RWPE2 (cell line): ENCODE data around the gene PRDM4.

ENCODE experiments used
- ATAC-seq: fragments of 200-7000 bp; cut with Tn5 transposase; 3 replicates; pipeline ENCODE4 v1.9.1; 2021; ENCODE audit warnings: low read depth
- DNase-seq: peaks from one replicate; pipeline ENCODE4 v3.0.0-alpha.2; 2020; ENCODE audit warnings: low spot score
- H3K27ac ChIP-seq: fragments of 450-650 bp; 2 replicates; pipeline ENCODE4 v1.5.1; 2017; ENCODE audit warnings: mild to moderate bottlenecking; ENCODE audit not compliant: poor library complexity, severe bottlenecking
- H3K27me3 ChIP-seq: fragments of 250-450 bp; sonication (Bioruptor Pico); 2 replicates; pipeline ENCODE4 v1.5.1; 2021; ENCODE audit warnings: mild to moderate bottlenecking, moderate library complexity; ENCODE audit not compliant: insufficient read depth, poor library complexity, severe bottlenecking
- H3K36me3 ChIP-seq: fragments of 250-450 bp; sonication (Bioruptor Pico); 2 replicates; pipeline ENCODE4 v1.5.1; 2020; ENCODE audit warnings: low read depth, mild to moderate bottlenecking, moderate library complexity
- H3K4me1 ChIP-seq: fragments of 250-450 bp; sonication (Bioruptor Pico); 2 replicates; pipeline ENCODE4 v1.5.1; 2021; ENCODE audit warnings: mild to moderate bottlenecking, moderate library complexity; ENCODE audit not compliant: insufficient read depth, poor library complexity, severe bottlenecking
- H3K4me3 ChIP-seq: fragments of 250-450 bp; sonication (Bioruptor Pico); 2 replicates; pipeline ENCODE4 v1.5.1; 2021; ENCODE audit warnings: mild to moderate bottlenecking, moderate library complexity; ENCODE audit not compliant: severe bottlenecking
- H3K9me3 ChIP-seq: fragments of 250-450 bp; sonication (Bioruptor Pico); 2 replicates; pipeline ENCODE4 v1.5.1; 2021; ENCODE audit warnings: mild to moderate bottlenecking, moderate library complexity; ENCODE audit not compliant: severe bottlenecking
- TF ChIP-seq, protein P1 (sequence below): fragments of 450-650 bp; IDR thresholded peaks from one replicate; pipeline ENCODE4 v1.5.1; 2017; ENCODE audit warnings: mild to moderate bottlenecking, moderate library complexity; ENCODE audit not compliant: poor library complexity, severe bottlenecking

The PRDM4 gene

GRCh38 chr12:107801150-107801549 lies 40.2 kb upstream of the PRDM4 start:
- Histone ChIP-seq H3K36me3 (no peaks in the 10 kb centered on the region), H3K9me3 (no peaks in the 10 kb centered on the region), H3K4me3 (no peak overlapping the region), H3K27ac (no peak overlapping the region), H3K27me3 (peaks cover 22% of the 10 kb centered on the region), H3K4me1 (no peaks in the 10 kb centered on the region)
- no peak for ATAC-seq
- DNase-seq: no peak
- TF ChIP-seq, protein P1, sequence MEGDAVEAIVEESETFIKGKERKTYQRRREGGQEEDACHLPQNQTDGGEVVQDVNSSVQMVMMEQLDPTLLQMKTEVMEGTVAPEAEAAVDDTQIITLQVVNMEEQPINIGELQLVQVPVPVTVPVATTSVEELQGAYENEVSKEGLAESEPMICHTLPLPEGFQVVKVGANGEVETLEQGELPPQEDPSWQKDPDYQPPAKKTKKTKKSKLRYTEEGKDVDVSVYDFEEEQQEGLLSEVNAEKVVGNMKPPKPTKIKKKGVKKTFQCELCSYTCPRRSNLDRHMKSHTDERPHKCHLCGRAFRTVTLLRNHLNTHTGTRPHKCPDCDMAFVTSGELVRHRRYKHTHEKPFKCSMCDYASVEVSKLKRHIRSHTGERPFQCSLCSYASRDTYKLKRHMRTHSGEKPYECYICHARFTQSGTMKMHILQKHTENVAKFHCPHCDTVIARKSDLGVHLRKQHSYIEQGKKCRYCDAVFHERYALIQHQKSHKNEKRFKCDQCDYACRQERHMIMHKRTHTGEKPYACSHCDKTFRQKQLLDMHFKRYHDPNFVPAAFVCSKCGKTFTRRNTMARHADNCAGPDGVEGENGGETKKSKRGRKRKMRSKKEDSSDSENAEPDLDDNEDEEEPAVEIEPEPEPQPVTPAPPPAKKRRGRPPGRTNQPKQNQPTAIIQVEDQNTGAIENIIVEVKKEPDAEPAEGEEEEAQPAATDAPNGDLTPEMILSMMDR: no peak

GRCh38 chr12:107798580-107798979 lies 37.6 kb upstream of the PRDM4 start:
- TF ChIP-seq, protein P1: no peak
- no peak for ATAC-seq

GRCh38 chr12:107794451-107794850 lies 33.5 kb upstream of the PRDM4 start:
- ATAC-seq (no peak), DNase-seq (no peak)
- H3K4me1 ChIP-seq: no peaks in the 10 kb centered on the region
- H3K36me3 ChIP-seq: no peaks in the 10 kb centered on the region
- peaks cover 20% of the 10 kb centered on the region for H3K27me3 ChIP-seq
- TF ChIP-seq, protein P1: no peak
- no peak overlapping the region for H3K27ac ChIP-seq
- H3K4me3 ChIP-seq: no peak overlapping the region
- no peaks in the 10 kb centered on the region for H3K9me3 ChIP-seq

More at GRCh38 chr12:107798580-107798979, 37.6 kb upstream of the PRDM4 start:
- Histone ChIP-seq H3K27me3 (peaks cover 27% of the 10 kb centered on the region), H3K4me1 (no peaks in the 10 kb centered on the region), H3K4me3 (no peak overlapping the region), H3K9me3 (no peaks in the 10 kb centered on the region), H3K27ac (no peak overlapping the region), H3K36me3 (no peaks in the 10 kb centered on the region)
- DNase-seq: no peak

GRCh38 chr12:107791465-107792089 lies 30.6 kb upstream of the PRDM4 start:
- no peaks in the 10 kb centered on the region for H3K36me3 ChIP-seq
- no peaks in the 10 kb centered on the region for H3K9me3 ChIP-seq
- no peaks in the 10 kb centered on the region for H3K4me1 ChIP-seq
- no peak for DNase-seq
- TF ChIP-seq, protein P1: no peak
- ATAC-seq: no peak
- no peak overlapping the region for H3K27ac ChIP-seq
- H3K4me3 ChIP-seq: no peak overlapping the region
- H3K27me3 ChIP-seq: peaks cover 19% of the 10 kb centered on the region

GRCh38 chr12:107788690-107789458 lies 27.9 kb upstream of the PRDM4 start:
- Histone ChIP-seq H3K27me3 (peaks cover 11% of the 10 kb centered on the region), H3K4me3 (no peak overlapping the region), H3K36me3 (no peaks in the 10 kb centered on the region), H3K9me3 (no peaks in the 10 kb centered on the region), H3K27ac (no peak overlapping the region), H3K4me1 (no peaks in the 10 kb centered on the region)
- TF ChIP-seq, protein P1: no peak
- ATAC-seq (no peak), DNase-seq (no peak)
